Loucy (cell line): ENCODE data around the gene STIP1.

Experiments used
- EZH2phosphoT487 ChIP-seq: fragments of 200-600 bp; IDR thresholded peaks from 2 replicates; pipeline ENCODE4 v1.6.1; 2018; ENCODE audit warnings: antibody characterized with exemption, mild to moderate bottlenecking, moderate library complexity, borderline replicate concordance
- TF ChIP-seq, protein P1 (sequence below): fragments of 200-600 bp; sonication (generic); conservative IDR thresholded peaks from 2 replicates; pipeline ENCODE4 v1.5.1; 2014; ENCODE audit warnings: mild to moderate bottlenecking, antibody characterized with exemption, low read length

DNA sequence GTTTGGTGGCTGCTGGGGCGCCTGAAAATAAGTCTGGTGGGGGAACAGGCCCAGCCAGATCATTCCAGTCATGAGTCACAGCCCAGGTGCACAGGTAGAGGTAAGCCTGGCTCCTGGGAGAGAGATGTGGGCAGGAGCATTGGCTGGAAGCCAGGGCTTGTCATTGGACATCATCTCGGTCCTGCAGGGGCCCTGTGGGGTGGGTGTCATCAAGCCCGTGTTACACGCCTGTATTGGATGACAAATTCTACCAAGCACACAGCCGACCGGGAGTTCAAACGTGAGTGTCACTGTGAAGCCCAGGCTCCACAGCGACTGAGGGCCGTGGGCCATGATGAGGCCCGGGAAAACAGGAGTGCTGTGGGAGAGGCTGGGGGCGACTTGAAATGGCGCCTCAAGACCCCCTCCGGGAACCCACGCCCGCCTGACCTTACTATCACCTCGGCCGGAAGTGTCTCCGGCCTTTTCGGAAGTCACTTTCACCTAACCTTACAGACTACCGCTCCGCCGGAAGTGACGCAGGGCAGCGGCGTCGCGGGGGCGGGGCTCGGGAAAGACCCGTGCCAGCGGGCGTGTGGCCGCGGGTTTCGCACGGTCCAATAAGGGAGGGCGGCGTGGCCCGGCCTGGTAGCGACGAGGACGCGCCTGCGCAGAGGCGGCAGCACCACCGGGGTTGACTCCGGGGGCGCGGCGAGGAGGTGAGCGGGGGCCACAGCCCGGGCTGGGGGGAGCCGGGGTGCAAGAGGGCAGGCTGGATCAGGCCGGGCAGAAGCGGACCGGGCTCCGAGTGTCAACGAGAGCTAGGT lies 54.7 kb downstream of the STIP1 start, which contains the start of gene FKBP2:
- TF ChIP-seq, protein P1, sequence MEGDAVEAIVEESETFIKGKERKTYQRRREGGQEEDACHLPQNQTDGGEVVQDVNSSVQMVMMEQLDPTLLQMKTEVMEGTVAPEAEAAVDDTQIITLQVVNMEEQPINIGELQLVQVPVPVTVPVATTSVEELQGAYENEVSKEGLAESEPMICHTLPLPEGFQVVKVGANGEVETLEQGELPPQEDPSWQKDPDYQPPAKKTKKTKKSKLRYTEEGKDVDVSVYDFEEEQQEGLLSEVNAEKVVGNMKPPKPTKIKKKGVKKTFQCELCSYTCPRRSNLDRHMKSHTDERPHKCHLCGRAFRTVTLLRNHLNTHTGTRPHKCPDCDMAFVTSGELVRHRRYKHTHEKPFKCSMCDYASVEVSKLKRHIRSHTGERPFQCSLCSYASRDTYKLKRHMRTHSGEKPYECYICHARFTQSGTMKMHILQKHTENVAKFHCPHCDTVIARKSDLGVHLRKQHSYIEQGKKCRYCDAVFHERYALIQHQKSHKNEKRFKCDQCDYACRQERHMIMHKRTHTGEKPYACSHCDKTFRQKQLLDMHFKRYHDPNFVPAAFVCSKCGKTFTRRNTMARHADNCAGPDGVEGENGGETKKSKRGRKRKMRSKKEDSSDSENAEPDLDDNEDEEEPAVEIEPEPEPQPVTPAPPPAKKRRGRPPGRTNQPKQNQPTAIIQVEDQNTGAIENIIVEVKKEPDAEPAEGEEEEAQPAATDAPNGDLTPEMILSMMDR = no peak
- no peak for TF ChIP-seq EZH2phosphoT487
